H9 (cell line): ENCODE results near the gene HERC3. TPM values are rescaled to one million over a fixed set of nuclear protein-coding genes. Genes with fewer than 3 reads are reported as not detected.

ENCODE experiments used
- DNase-seq: peaks from one replicate; pipeline ENCODE4 v3.0.0-alpha.2; 2017
- H2AFZ ChIP-seq: one replicate; pipeline ENCODE4 v1.6.1; 2013; ENCODE audit warnings: mild to moderate bottlenecking, low read length, control low read depth, moderate library complexity
- H2AK5ac ChIP-seq: 2 replicates; pipeline ENCODE4 v1.6.1; 2013; ENCODE audit warnings: low read length, control low read depth, mixed read lengths; ENCODE audit not compliant: insufficient read length
- H2BK120ac ChIP-seq: one replicate; pipeline ENCODE4 v1.6.1; 2013; ENCODE audit warnings: low read depth, mild to moderate bottlenecking, low read length, control low read depth, inconsistent platforms; ENCODE audit not compliant: poor library complexity, severe bottlenecking
- H2BK12ac ChIP-seq: 2 replicates; pipeline ENCODE4 v1.6.1; 2013; ENCODE audit warnings: low read length, control low read depth, mixed read lengths, low read depth; ENCODE audit not compliant: insufficient read length
- H2BK15ac ChIP-seq: 2 replicates; pipeline ENCODE4 v1.6.1; 2013; ENCODE audit warnings: low read depth, low read length, control low read depth
- H2BK20ac ChIP-seq: one replicate; pipeline ENCODE4 v1.6.1; 2013; ENCODE audit warnings: low read depth, mild to moderate bottlenecking, low read length, control low read depth, inconsistent platforms; ENCODE audit not compliant: poor library complexity, severe bottlenecking
- H2BK5ac ChIP-seq: 2 replicates; pipeline ENCODE4 v1.6.1; 2013; ENCODE audit warnings: low read length, control low read depth, mixed read lengths; ENCODE audit not compliant: insufficient read length
- H3K14ac ChIP-seq: 2 replicates; pipeline ENCODE4 v1.6.1; 2013; ENCODE audit warnings: low read length, control low read depth; ENCODE audit not compliant: insufficient read depth
- H3K18ac ChIP-seq: 2 replicates; pipeline ENCODE4 v1.6.1; 2013; ENCODE audit warnings: low read depth, mild to moderate bottlenecking, mixed read lengths, low read length, control low read depth; ENCODE audit not compliant: insufficient read length
- H3K23ac ChIP-seq: 2 replicates; pipeline ENCODE4 v1.6.1; 2013; ENCODE audit warnings: low read length, control low read depth, mixed read lengths, low read depth; ENCODE audit not compliant: insufficient read length
- H3K23me2 ChIP-seq: 2 replicates; pipeline ENCODE4 v1.6.1; 2013; ENCODE audit warnings: low read depth, mild to moderate bottlenecking, mixed read lengths, low read length, control low read depth; ENCODE audit not compliant: insufficient read length, poor library complexity, severe bottlenecking
- H3K27ac ChIP-seq: 2 replicates; pipeline ENCODE4 v1.5.1; 2013; ENCODE audit warnings: low read length, control low read depth, mixed read lengths, low read depth; ENCODE audit not compliant: insufficient read length
- H3K27me3 ChIP-seq: 2 replicates; pipeline ENCODE4 v1.6.1; 2013; ENCODE audit warnings: low read length, control low read depth, inconsistent platforms; ENCODE audit not compliant: insufficient read depth
- H3K4ac ChIP-seq: 2 replicates; pipeline ENCODE4 v1.6.1; 2013; ENCODE audit warnings: low read depth, mild to moderate bottlenecking, control low read depth, inconsistent platforms, low read length, moderate library complexity
- H3K4me1 ChIP-seq: 2 replicates; pipeline ENCODE4 v1.6.1; 2013; ENCODE audit warnings: low read length, control low read depth, inconsistent platforms; ENCODE audit not compliant: insufficient read depth
- H3K4me2 ChIP-seq: 2 replicates; pipeline ENCODE4 v1.6.1; 2013; ENCODE audit warnings: low read length, control low read depth, mixed read lengths; ENCODE audit not compliant: insufficient read length, insufficient read depth
- H3K56ac ChIP-seq: 2 replicates; pipeline ENCODE4 v1.6.1; 2013; ENCODE audit warnings: low read depth, mild to moderate bottlenecking, mixed read lengths, low read length, control low read depth; ENCODE audit not compliant: insufficient read length
- H3K79me1 ChIP-seq: 2 replicates; pipeline ENCODE4 v1.6.1; 2013; ENCODE audit warnings: low read depth, mild to moderate bottlenecking, moderate library complexity, low read length, control low read depth, inconsistent platforms; ENCODE audit not compliant: insufficient read depth, poor library complexity, severe bottlenecking
- H3K79me2 ChIP-seq: 2 replicates; pipeline ENCODE4 v1.6.1; 2013; ENCODE audit warnings: low read length, control low read depth, inconsistent platforms; ENCODE audit not compliant: insufficient read depth
- H3K9ac ChIP-seq: 2 replicates; pipeline ENCODE4 v1.6.1; 2013; ENCODE audit warnings: low read length, control low read depth, mixed read lengths; ENCODE audit not compliant: insufficient read length; ENCODE audit errors: extremely low read depth
- H3K9me3 ChIP-seq: one replicate; pipeline ENCODE4 v1.6.1; 2013; ENCODE audit warnings: low read depth, low read length, inconsistent platforms; ENCODE audit not compliant: control insufficient read depth
- H3T11ph ChIP-seq: one replicate; pipeline ENCODE4 v1.6.1; 2013; ENCODE audit warnings: mild to moderate bottlenecking, low read length, control low read depth, inconsistent platforms
- H4K20me1 ChIP-seq: one replicate; pipeline ENCODE4 v1.6.1; 2013; ENCODE audit not compliant: control insufficient read depth, insufficient read length, insufficient read depth
- H4K5ac ChIP-seq: 2 replicates; pipeline ENCODE4 v1.6.1; 2013; ENCODE audit warnings: low read depth, mild to moderate bottlenecking, mixed read lengths, low read length, control low read depth; ENCODE audit not compliant: insufficient read length
- H4K8ac ChIP-seq: replicated peaks from 2 replicates; pipeline ENCODE4 v1.6.1; 2013; ENCODE audit warnings: low read length, control low read depth, mixed read lengths, low read depth; ENCODE audit not compliant: insufficient read length
- H4K91ac ChIP-seq: 2 replicates; pipeline ENCODE4 v1.6.1; 2013; ENCODE audit warnings: low read depth, mild to moderate bottlenecking, moderate library complexity, mixed read lengths, low read length, control low read depth; ENCODE audit not compliant: insufficient read length
- H3K27ac Mint-ChIP-seq, 3 experiments: 2 replicates in 2 of 3; 3 replicates in 1 of 3; pipeline ENCODE4 v1.8.0; 2020 to 2021; ENCODE audit warnings: mixed read lengths in 3 of 3, mild to moderate bottlenecking in 1 of 3, moderate library complexity in 1 of 3
- H3K27me3 Mint-ChIP-seq: 2 replicates; pipeline ENCODE4 v1.8.0; 2021; ENCODE audit warnings: low read depth, mild to moderate bottlenecking, moderate library complexity, mixed read lengths
- H3K36me3 Mint-ChIP-seq, 3 experiments: 2 replicates in 2 of 3; 3 replicates in 1 of 3; pipeline ENCODE4 v1.8.0; 2020 to 2021; ENCODE audit warnings: low read depth in 3 of 3, mixed read lengths in 3 of 3; ENCODE audit not compliant: insufficient read depth in 1 of 3
- H3K4me1 Mint-ChIP-seq, 2 experiments: 2 replicates each; pipeline ENCODE4 v1.8.0; 2020; ENCODE audit warnings: mixed read lengths in 2 of 2
- H3K4me3 Mint-ChIP-seq, 2 experiments: 2 replicates in 1 of 2; 3 replicates in 1 of 2; pipeline ENCODE4 v1.8.0; 2020 to 2021; ENCODE audit warnings: mild to moderate bottlenecking in 2 of 2, mixed read lengths in 2 of 2, moderate library complexity in 1 of 2
- H3K9me3 Mint-ChIP-seq, 2 experiments: 2 replicates in 1 of 2; 3 replicates in 1 of 2; pipeline ENCODE4 v1.8.0; 2020; ENCODE audit warnings: mild to moderate bottlenecking in 2 of 2, mixed read lengths in 2 of 2, moderate library complexity in 1 of 2
- WGBS: extraction: QIAGEN DNeasy Blood & Tissue Kit; methylation state at CpG from one replicate; pipeline ENCODE4 v1.1.7; 2013; ENCODE audit warnings: missing lambda C conversion rate, low lambda C conversion rate, mixed read lengths; ENCODE audit not compliant: insufficient read length; ENCODE audit errors: extremely low coverage; 5-methylcytosine and 5-hydroxymethylcytosine counted together
- total RNA-seq: library from RNA; stranded (reverse); gene quantifications from 2 replicates; pipeline ENCODE4 v1.2.1, GENCODE V29; 2021
- TF ChIP-seq, protein P1 (sequence below): fragments of 200-600 bp; sonication (generic); conservative IDR thresholded peaks from 3 replicates; pipeline ENCODE4 v1.8.0; 2021; ENCODE audit warnings: antibody characterized with exemption, mild to moderate bottlenecking

Gene HERC3
- total RNA-seq, 1 experiment from 2014 or later = 2.9 TPM

DNA sequence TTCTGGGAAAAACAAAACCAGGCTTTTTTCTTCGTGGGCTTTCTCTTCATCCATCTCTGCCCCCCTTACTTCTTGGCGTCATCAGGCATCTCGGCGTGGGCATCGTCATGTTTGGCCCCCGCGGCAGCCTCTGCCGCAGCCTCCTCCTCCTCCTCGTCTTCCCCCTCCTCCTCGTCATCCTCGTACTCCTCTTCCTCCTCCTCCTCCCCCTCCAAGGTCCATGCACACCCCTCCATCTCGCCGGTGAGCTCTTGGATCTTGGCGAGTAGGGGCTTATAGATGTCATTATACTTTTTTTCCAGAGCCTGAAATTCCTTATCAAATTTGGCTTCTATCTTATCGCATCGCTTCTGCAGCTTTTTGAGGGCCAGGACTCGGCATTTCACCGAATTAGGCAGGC, 104.9 kb downstream of the HERC3 start:
- Histone ChIP-seq H3K23me2 (no peaks in the 10 kb centered on the region), H3K4ac (no peak overlapping the region), H4K5ac (no peak overlapping the region), H3T11ph (no peak overlapping the region), H3K9ac (no peak overlapping the region), H2BK12ac (no peak overlapping the region), H3K79me1 (no peaks in the 10 kb centered on the region), H3K9me3 (no peaks in the 10 kb centered on the region), H3K4me2 (peak overlapping the region; percentile 68), H2AFZ (no peak overlapping the region), H3K14ac (no peak overlapping the region; the same call in 1 of the 2 replicates), H2BK5ac (no peak overlapping the region), H3K18ac (no peak overlapping the region), H3K56ac (no peak overlapping the region), H3K27me3 (no peaks in the 10 kb centered on the region), H3K23ac (no peak overlapping the region), H3K27ac (no peak overlapping the region), H2AK5ac (no peak overlapping the region), H4K8ac (no peak overlapping the region), H2BK15ac (no peak overlapping the region), H2BK20ac (no peak overlapping the region), H3K4me1 (no peaks in the 10 kb centered on the region), H2BK120ac (no peak overlapping the region), H4K20me1 (no peaks in the 10 kb centered on the region), H4K91ac (no peak overlapping the region), H3K79me2 (no peaks in the 10 kb centered on the region)
- DNase-seq = no peak
- Mint-ChIP-seq H3K27me3 (peaks cover 8% of the 10 kb centered on the region), H3K9me3 (no peaks in the 10 kb centered on the region), H3K4me1 (peaks cover 4 to 7% of the 10 kb centered on the region in 2 experiments; a peak in 2 of 4 replicates), H3K27ac (no peak overlapping the region), H3K4me3 (peak overlapping the region; percentile 75 to 81), H3K36me3 (peaks cover 0 to 4% (median 1%) of the 10 kb centered on the region in 3 experiments; a peak in 2 of 7 replicates)
- WGBS = no CpG with 5 or more reads among the region's 18 CpGs
- TF ChIP-seq, protein P1, sequence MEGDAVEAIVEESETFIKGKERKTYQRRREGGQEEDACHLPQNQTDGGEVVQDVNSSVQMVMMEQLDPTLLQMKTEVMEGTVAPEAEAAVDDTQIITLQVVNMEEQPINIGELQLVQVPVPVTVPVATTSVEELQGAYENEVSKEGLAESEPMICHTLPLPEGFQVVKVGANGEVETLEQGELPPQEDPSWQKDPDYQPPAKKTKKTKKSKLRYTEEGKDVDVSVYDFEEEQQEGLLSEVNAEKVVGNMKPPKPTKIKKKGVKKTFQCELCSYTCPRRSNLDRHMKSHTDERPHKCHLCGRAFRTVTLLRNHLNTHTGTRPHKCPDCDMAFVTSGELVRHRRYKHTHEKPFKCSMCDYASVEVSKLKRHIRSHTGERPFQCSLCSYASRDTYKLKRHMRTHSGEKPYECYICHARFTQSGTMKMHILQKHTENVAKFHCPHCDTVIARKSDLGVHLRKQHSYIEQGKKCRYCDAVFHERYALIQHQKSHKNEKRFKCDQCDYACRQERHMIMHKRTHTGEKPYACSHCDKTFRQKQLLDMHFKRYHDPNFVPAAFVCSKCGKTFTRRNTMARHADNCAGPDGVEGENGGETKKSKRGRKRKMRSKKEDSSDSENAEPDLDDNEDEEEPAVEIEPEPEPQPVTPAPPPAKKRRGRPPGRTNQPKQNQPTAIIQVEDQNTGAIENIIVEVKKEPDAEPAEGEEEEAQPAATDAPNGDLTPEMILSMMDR = no peak
